ENCODE measurements around the gene ITPR1. TPM values are rescaled to one million over a fixed set of nuclear protein-coding genes. Genes with fewer than 3 reads are reported as not detected.

The ITPR1 gene
- total and polyA plus RNA-seq, 2 experiments from 2014 or later, result 1.4 to 2.5 TPM

- Histone ChIP-seq H2AFZ (no peak overlapping the region), H3K27ac (no peak overlapping the region), H3F3A (ENCODE audit: insufficient read depth) (no peaks in the 10 kb centered on the region), H3K79me2 (ENCODE audit: insufficient read depth) (no peaks in the 10 kb centered on the region), H4K20me1 (ENCODE audit: insufficient read depth) (no peaks in the 10 kb centered on the region), H3K9ac (no peak overlapping the region), H3K9me2 (ENCODE audit: insufficient read depth) (no peaks in the 10 kb centered on the region), H3K36me3 (ENCODE audit: low read depth) (no peaks in the 10 kb centered on the region), H3K4me3 (no peak overlapping the region), H3K4me2 (ENCODE audit: unreplicated experiment) (no peak overlapping the region), H3K27me3 (replicated peaks; ENCODE audit: insufficient read depth) (no peaks in the 10 kb centered on the region), H3K4me1 (ENCODE audit: insufficient read depth) (peaks cover 18% of the 10 kb centered on the region), H3K9me3 (ENCODE audit: low read depth) (no peaks in the 10 kb centered on the region)
- no peak for DNase-seq
- no peak for TF ChIP-seq EZH2 (IDR thresholded peaks at IDR 0.05; ENCODE audit: insufficient read depth, poor library complexity, severe bottlenecking)
- no peak for TF ChIP-seq EZH2phosphoT487 (IDR thresholded peaks at IDR 0.05; ENCODE audit: insufficient read depth, low read depth)
- 72 to 74% methylated on average over 7 of the region's 7 CpGs for WGBS, 2 experiments (ENCODE audit: low coverage in 1 of 2, low lambda C conversion rate in 2 of 2, missing lambda C conversion rate in 2 of 2)
- in situ Hi-C loops (cut with MboI), result no loop called here
These were observed 215.1 kb downstream of the ITPR1 start for GRCh38 chr3:4708230-4708629.

GRCh38 chr3:4709341-4709740, 216.2 kb downstream of the ITPR1 start:
- no peaks in the 10 kb centered on the region for H3K79me2 ChIP-seq (ENCODE audit: insufficient read depth)
- WGBS, 2 experiments (ENCODE audit: low coverage in 1 of 2, low lambda C conversion rate in 2 of 2, missing lambda C conversion rate in 2 of 2), result 0 to 10% methylated on average over 1 of the region's 1 CpG
- no peak for TF ChIP-seq EZH2 (IDR thresholded peaks at IDR 0.05; ENCODE audit: insufficient read depth, poor library complexity, severe bottlenecking)
- TF ChIP-seq EZH2phosphoT487 (IDR thresholded peaks at IDR 0.05; ENCODE audit: insufficient read depth, low read depth), result no peak
- H3K4me2 ChIP-seq (ENCODE audit: unreplicated experiment), result no peak overlapping the region
- no peaks in the 10 kb centered on the region for H3F3A ChIP-seq (ENCODE audit: insufficient read depth)
- H3K4me1 ChIP-seq (ENCODE audit: insufficient read depth), result peaks cover 18% of the 10 kb centered on the region
- no peak overlapping the region for H3K9ac ChIP-seq
- no peaks in the 10 kb centered on the region for H3K27me3 ChIP-seq (replicated peaks; ENCODE audit: insufficient read depth)
- DNase-seq, result peak; percentile 85
- in situ Hi-C loops (cut with MboI), result no loop called here
- H3K27ac ChIP-seq, result no peak overlapping the region
- H3K36me3 ChIP-seq (ENCODE audit: low read depth), result no peaks in the 10 kb centered on the region
- H2AFZ ChIP-seq, result no peak overlapping the region
- no peaks in the 10 kb centered on the region for H3K9me3 ChIP-seq (ENCODE audit: low read depth)
- no peaks in the 10 kb centered on the region for H3K9me2 ChIP-seq (ENCODE audit: insufficient read depth)
- H4K20me1 ChIP-seq (ENCODE audit: insufficient read depth), result no peaks in the 10 kb centered on the region
- H3K4me3 ChIP-seq, result no peak overlapping the region

GRCh38 chr3:4710191-4710590, 217.0 kb downstream of the ITPR1 start:
- no peak overlapping the region for H3K9ac ChIP-seq
- H3K27ac ChIP-seq, result no peak overlapping the region

GRCh38 chr3:4711680-4711992, 218.5 kb downstream of the ITPR1 start:
- peaks cover 25% of the 10 kb centered on the region for H3K4me1 ChIP-seq (ENCODE audit: insufficient read depth)
- no peak for DNase-seq
- H3K9me3 ChIP-seq (ENCODE audit: low read depth), result no peaks in the 10 kb centered on the region
- peak overlapping the region; percentile 55 for H3K4me2 ChIP-seq (ENCODE audit: unreplicated experiment)
- 0 out of 2 replicates have a peak overlapping the region, but pooled peaks have one; percentile 25 for H3K4me3 ChIP-seq
- no peaks in the 10 kb centered on the region for H4K20me1 ChIP-seq (ENCODE audit: insufficient read depth)
- peaks cover 4% of the 10 kb centered on the region; the same call in 1 of the 2 replicates for H3F3A ChIP-seq (ENCODE audit: insufficient read depth)
- H3K27me3 ChIP-seq (replicated peaks; ENCODE audit: insufficient read depth), result no peaks in the 10 kb centered on the region
- H3K27ac ChIP-seq, result peak overlapping the region; percentile 73
- peak overlapping the region; percentile 35 for H2AFZ ChIP-seq
- no peaks in the 10 kb centered on the region for H3K36me3 ChIP-seq (ENCODE audit: low read depth)
- peak overlapping the region; percentile 71 for H3K9ac ChIP-seq
- WGBS, 2 experiments (ENCODE audit: low coverage in 1 of 2, low lambda C conversion rate in 2 of 2, missing lambda C conversion rate in 2 of 2), result 0% methylated on average over 1 of the region's 1 CpG
- TF ChIP-seq EZH2 (IDR thresholded peaks at IDR 0.05; ENCODE audit: insufficient read depth, poor library complexity, severe bottlenecking) (no peak), EZH2phosphoT487 (IDR thresholded peaks at IDR 0.05; ENCODE audit: insufficient read depth, low read depth) (no peak)
- no peaks in the 10 kb centered on the region for H3K9me2 ChIP-seq (ENCODE audit: insufficient read depth)
- no peaks in the 10 kb centered on the region for H3K79me2 ChIP-seq (ENCODE audit: insufficient read depth)
- in situ Hi-C loops (cut with MboI), result loop anchor here (5.0 kb wide), 1 partner anchor 346 kb away; no protein-coding TSS in a partner anchor

More at GRCh38 chr3:4710191-4710590, 217.0 kb downstream of the ITPR1 start:
- in situ Hi-C loops (cut with MboI), result loop anchor here (5.0 kb wide), 1 partner anchor 347 kb away; no protein-coding TSS in a partner anchor
- Histone ChIP-seq H3K4me2 (ENCODE audit: unreplicated experiment) (no peak overlapping the region), H3F3A (ENCODE audit: insufficient read depth) (no peaks in the 10 kb centered on the region), H3K79me2 (ENCODE audit: insufficient read depth) (no peaks in the 10 kb centered on the region), H2AFZ (no peak overlapping the region), H3K4me3 (no peak overlapping the region), H3K4me1 (ENCODE audit: insufficient read depth) (peaks cover 18% of the 10 kb centered on the region), H4K20me1 (ENCODE audit: insufficient read depth) (no peaks in the 10 kb centered on the region), H3K9me2 (ENCODE audit: insufficient read depth) (no peaks in the 10 kb centered on the region), H3K9me3 (ENCODE audit: low read depth) (no peaks in the 10 kb centered on the region), H3K27me3 (replicated peaks; ENCODE audit: insufficient read depth) (no peaks in the 10 kb centered on the region), H3K36me3 (ENCODE audit: low read depth) (no peaks in the 10 kb centered on the region)
- no peak for DNase-seq
- 82 to 83% methylated on average over 16 of the region's 16 CpGs for WGBS, 2 experiments (ENCODE audit: low coverage in 1 of 2, low lambda C conversion rate in 2 of 2, missing lambda C conversion rate in 2 of 2)
- TF ChIP-seq EZH2phosphoT487 (IDR thresholded peaks at IDR 0.05; ENCODE audit: insufficient read depth, low read depth), result no peak
- no peak for TF ChIP-seq EZH2 (IDR thresholded peaks at IDR 0.05; ENCODE audit: insufficient read depth, poor library complexity, severe bottlenecking)
